Testis (tissue), 2 donors: ENCODE data around the gene ERC2.

Experiments
- CTCF ChIP-seq, 3 experiments: fragments of 450-650 bp in 2 of 3; fragments of 200-600 bp in 1 of 3; sonication (generic) in 1 of 3; IDR thresholded peaks; one replicate each; pipeline ENCODE4 v1.5.1; 2016 to 2019; ENCODE audit warnings: antibody characterized with exemption in 3 of 3, mild to moderate bottlenecking in 2 of 3, moderate library complexity in 1 of 3
- POLR2A ChIP-seq: fragments of 450-650 bp; IDR thresholded peaks from one replicate; pipeline ENCODE4 v1.6.1; 2017; ENCODE audit warnings: antibody characterized with exemption, mild to moderate bottlenecking, moderate library complexity

GRCh38 chr3:56314842-56315241, 153.4 kb downstream of the ERC2 start:
- no peak for TF ChIP-seq CTCF (IDR thresholded peaks at IDR 0.05)
- TF ChIP-seq POLR2A, result no peak
